Fibroblast of gingiva (primary cell): ENCODE data around the gene CD4.

ENCODE experiments used
- DNase-seq: peaks from one replicate; pipeline ENCODE4 v3.0.0-alpha.2; 2011; ENCODE audit warnings: low read depth

The CD4 gene

GRCh38 chr12:6868211-6869048 is 79.1 kb downstream of the CD4 start:
- DNase-seq = no peak

GRCh38 chr12:6869049-6870021 is 80.0 kb downstream of the CD4 start:
- DNase-seq = peak; percentile 56

DNA sequence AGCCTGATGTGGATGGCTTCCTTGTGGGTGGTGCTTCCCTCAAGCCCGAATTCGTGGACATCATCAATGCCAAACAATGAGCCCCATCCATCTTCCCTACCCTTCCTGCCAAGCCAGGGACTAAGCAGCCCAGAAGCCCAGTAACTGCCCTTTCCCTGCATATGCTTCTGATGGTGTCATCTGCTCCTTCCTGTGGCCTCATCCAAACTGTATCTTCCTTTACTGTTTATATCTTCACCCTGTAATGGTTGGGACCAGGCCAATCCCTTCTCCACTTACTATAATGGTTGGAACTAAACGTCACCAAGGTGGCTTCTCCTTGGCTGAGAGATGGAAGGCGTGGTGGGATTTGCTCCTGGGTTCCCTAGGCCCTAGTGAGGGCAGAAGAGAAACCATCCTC is 81.0 kb downstream of the CD4 start:
- DNase-seq = peak; percentile 28
